SU-DHL-6 (cell line): ENCODE results near the gene PDIA2.

Source experiments
- H2AFZ ChIP-seq: fragments of 200-600 bp; sonication (generic); 2 replicates; pipeline ENCODE4 v1.6.1; 2014; ENCODE audit warnings: low read depth, mild to moderate bottlenecking, moderate library complexity, mixed read lengths, antibody characterized with exemption, low read length; ENCODE audit not compliant: severe bottlenecking
- H3F3A ChIP-seq: fragments of 200-600 bp; shearing (Covaris generic); 2 replicates; pipeline ENCODE4 v1.6.0; 2016; ENCODE audit warnings: antibody characterized with exemption, mild to moderate bottlenecking; ENCODE audit not compliant: insufficient read depth
- H3K27ac ChIP-seq: fragments of 200-600 bp; sonication (generic); 2 replicates; pipeline ENCODE4 v1.5.1; 2016; ENCODE audit warnings: low read depth, mild to moderate bottlenecking, low read length, moderate library complexity, mixed read lengths
- H3K27me3 ChIP-seq: fragments of 200-600 bp; sonication (generic), shearing (Covaris generic); 2 replicates; pipeline ENCODE4 v1.6.0; 2014; ENCODE audit warnings: mild to moderate bottlenecking, low read length
- H3K36me3 ChIP-seq: fragments of 200-600 bp; sonication (generic); 2 replicates; pipeline ENCODE4 v1.6.1; 2014; ENCODE audit warnings: mild to moderate bottlenecking, low read length, mixed read lengths
- H3K4me2 ChIP-seq: fragments of 300-600, 200-600 bp; shearing (Covaris generic), sonication (generic); 2 replicates; pipeline ENCODE4 v1.6.0; 2014; ENCODE audit warnings: low read length, low read depth, mild to moderate bottlenecking; ENCODE audit not compliant: poor library complexity, severe bottlenecking
- H3K4me3 ChIP-seq: fragments of 200-600 bp; sonication (generic); 2 replicates; pipeline ENCODE4 v1.5.1; 2014; ENCODE audit warnings: antibody characterized with exemption, low read length, mild to moderate bottlenecking, mixed read lengths; ENCODE audit not compliant: insufficient read depth, poor library complexity, severe bottlenecking
- H3K79me2 ChIP-seq: fragments of 200-600 bp; sonication (generic); 2 replicates; pipeline ENCODE4 v1.6.1; 2014; ENCODE audit warnings: mild to moderate bottlenecking, low read length, moderate library complexity; ENCODE audit not compliant: insufficient read depth
- H3K9ac ChIP-seq: fragments of 200-600 bp; sonication (generic); 2 replicates; pipeline ENCODE4 v1.7.0; 2014; ENCODE audit warnings: mild to moderate bottlenecking, low read length
- H3K9me2 ChIP-seq: fragments of 200-600 bp; sonication (generic); replicated peaks from 2 replicates; pipeline ENCODE4 v1.6.1; 2014; ENCODE audit warnings: low read length; ENCODE audit not compliant: insufficient read depth
- H3K9me3 ChIP-seq: fragments of 200-600 bp; sonication (generic); 2 replicates; pipeline ENCODE4 v1.6.1; 2014; ENCODE audit warnings: low read length, mixed read lengths; ENCODE audit not compliant: insufficient read depth
- H4K20me1 ChIP-seq: fragments of 200-600 bp; sonication (generic); 2 replicates; pipeline ENCODE4 v1.6.1; 2014; ENCODE audit warnings: low read depth, mild to moderate bottlenecking, antibody characterized with exemption, low read length, moderate library complexity, mixed read lengths
- EZH2phosphoT487 ChIP-seq: fragments of 200-600 bp; sonication (generic), shearing (Covaris generic); conservative IDR thresholded peaks from 2 replicates; pipeline ENCODE4 v1.6.1; 2018; ENCODE audit warnings: mild to moderate bottlenecking, antibody characterized with exemption, low read length, moderate library complexity, mixed read lengths
- TF ChIP-seq, protein P1 (sequence below): fragments of 200-600 bp; sonication (generic); IDR thresholded peaks from one replicate; pipeline ENCODE4 v1.5.1; 2017; ENCODE audit warnings: antibody characterized with exemption, mild to moderate bottlenecking, low read length, moderate library complexity; ENCODE audit not compliant: insufficient read depth, poor library complexity, severe bottlenecking

PDIA2 gene

DNA sequence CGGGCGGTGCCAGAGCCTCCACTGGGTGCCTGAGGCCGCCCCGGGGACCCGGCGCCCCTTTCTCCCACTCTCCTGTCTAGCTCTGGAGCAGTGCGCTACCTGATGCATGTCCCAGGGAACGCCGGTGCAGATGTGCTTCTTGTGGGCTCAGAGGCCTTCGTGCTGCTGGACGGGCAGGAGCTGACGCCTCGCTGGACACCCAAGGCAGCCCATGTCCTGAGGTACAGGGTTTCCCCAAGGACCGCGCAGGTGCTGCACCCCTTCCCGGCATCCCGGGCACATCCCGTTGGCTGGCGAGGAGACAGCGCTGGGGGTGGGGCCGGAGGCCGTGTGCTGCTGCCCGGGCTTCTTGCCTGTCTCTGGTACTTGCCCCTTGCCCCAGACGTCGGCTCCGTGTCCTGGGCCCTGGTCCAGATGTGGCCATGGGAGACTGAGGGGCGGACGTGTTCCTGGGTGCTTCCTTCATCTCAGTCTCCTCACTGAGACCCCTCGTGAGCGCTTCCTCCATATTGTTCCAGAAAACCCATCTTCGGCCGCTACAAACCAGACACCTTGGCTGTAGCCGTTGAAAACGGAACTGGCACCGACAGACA, 19.7 kb upstream of the PDIA2 start:
- no peak overlapping the region for H3K4me3 ChIP-seq
- no peaks in the 10 kb centered on the region for H3K36me3 ChIP-seq
- TF ChIP-seq, protein P1, sequence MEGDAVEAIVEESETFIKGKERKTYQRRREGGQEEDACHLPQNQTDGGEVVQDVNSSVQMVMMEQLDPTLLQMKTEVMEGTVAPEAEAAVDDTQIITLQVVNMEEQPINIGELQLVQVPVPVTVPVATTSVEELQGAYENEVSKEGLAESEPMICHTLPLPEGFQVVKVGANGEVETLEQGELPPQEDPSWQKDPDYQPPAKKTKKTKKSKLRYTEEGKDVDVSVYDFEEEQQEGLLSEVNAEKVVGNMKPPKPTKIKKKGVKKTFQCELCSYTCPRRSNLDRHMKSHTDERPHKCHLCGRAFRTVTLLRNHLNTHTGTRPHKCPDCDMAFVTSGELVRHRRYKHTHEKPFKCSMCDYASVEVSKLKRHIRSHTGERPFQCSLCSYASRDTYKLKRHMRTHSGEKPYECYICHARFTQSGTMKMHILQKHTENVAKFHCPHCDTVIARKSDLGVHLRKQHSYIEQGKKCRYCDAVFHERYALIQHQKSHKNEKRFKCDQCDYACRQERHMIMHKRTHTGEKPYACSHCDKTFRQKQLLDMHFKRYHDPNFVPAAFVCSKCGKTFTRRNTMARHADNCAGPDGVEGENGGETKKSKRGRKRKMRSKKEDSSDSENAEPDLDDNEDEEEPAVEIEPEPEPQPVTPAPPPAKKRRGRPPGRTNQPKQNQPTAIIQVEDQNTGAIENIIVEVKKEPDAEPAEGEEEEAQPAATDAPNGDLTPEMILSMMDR: no peak
- TF ChIP-seq EZH2phosphoT487: no peak
- H3K9me2 ChIP-seq: no peaks in the 10 kb centered on the region
- no peaks in the 10 kb centered on the region for H4K20me1 ChIP-seq
- H2AFZ ChIP-seq: no peak overlapping the region
- H3K27me3 ChIP-seq: no peaks in the 10 kb centered on the region
- no peaks in the 10 kb centered on the region for H3F3A ChIP-seq
- no peak overlapping the region for H3K9ac ChIP-seq
- H3K4me2 ChIP-seq: no peak overlapping the region
- no peaks in the 10 kb centered on the region for H3K9me3 ChIP-seq
- H3K27ac ChIP-seq: no peak overlapping the region
- no peaks in the 10 kb centered on the region for H3K79me2 ChIP-seq

DNA sequence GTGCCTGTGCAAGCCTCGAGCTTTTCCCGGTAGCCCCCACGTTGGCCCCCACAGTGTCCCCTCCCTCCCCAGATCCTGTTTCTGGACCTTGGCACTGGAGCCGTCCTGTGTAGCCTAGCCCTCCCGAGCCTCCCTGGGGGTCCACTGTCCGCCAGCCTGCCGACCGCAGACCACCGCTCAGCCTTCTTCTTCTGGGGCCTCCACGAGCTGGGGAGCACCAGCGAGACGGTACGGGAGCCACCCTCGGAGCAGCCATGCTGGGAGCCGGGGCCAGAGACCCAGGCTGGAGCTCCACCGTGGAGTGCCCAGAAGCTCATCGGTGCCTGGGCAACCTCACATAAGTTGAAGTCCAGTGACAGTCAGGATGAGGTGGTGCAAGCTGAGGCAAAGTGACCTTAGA, 19.0 kb upstream of the PDIA2 start:
- no peak overlapping the region for H2AFZ ChIP-seq
- H3K27me3 ChIP-seq: no peaks in the 10 kb centered on the region
- no peak overlapping the region for H3K4me3 ChIP-seq
- no peaks in the 10 kb centered on the region for H3K9me2 ChIP-seq
- no peaks in the 10 kb centered on the region for H3K36me3 ChIP-seq
- no peaks in the 10 kb centered on the region for H3K79me2 ChIP-seq
- H4K20me1 ChIP-seq: no peaks in the 10 kb centered on the region
- no peaks in the 10 kb centered on the region for H3K9me3 ChIP-seq
- TF ChIP-seq, protein P1: no peak
- no peak for TF ChIP-seq EZH2phosphoT487
- H3F3A ChIP-seq: no peaks in the 10 kb centered on the region
- no peak overlapping the region for H3K27ac ChIP-seq
- no peak overlapping the region for H3K4me2 ChIP-seq
- no peak overlapping the region for H3K9ac ChIP-seq

DNA sequence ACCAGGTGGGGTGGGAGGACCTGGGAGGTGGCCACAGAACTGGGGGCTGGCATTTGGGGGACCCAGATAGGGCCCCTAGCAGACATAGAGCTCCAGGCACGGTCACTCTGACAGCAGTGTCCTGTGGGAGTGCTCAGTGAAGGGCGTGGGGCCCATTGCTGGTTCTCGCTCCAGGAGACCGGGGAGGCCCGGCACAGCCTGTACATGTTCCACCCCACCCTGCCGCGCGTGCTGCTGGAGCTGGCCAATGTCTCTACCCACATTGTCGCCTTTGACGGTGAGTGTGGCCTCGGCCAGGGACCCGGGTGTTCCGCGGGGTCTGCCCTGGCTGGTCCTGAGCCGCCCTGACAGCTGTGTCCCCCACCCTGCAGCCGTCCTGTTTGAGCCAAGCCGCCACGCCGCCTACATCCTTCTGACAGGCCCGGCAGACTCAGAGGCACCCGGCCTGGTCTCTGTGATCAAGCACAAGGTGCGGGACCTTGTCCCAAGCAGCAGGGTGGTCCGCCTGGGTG, 18.5 kb upstream of the PDIA2 start:
- Histone ChIP-seq H3K79me2 (no peaks in the 10 kb centered on the region), H3K4me2 (no peak overlapping the region), H3K9ac (no peak overlapping the region), H3K4me3 (no peak overlapping the region), H3K36me3 (no peaks in the 10 kb centered on the region), H2AFZ (no peak overlapping the region), H3F3A (no peaks in the 10 kb centered on the region), H3K27me3 (no peaks in the 10 kb centered on the region), H3K27ac (no peak overlapping the region), H3K9me3 (no peaks in the 10 kb centered on the region), H4K20me1 (no peaks in the 10 kb centered on the region), H3K9me2 (no peaks in the 10 kb centered on the region)
- TF ChIP-seq, protein P1: no peak
- no peak for TF ChIP-seq EZH2phosphoT487
